PC-9 (cell line): ENCODE data around the gene PCSK1N. TPM values are rescaled to one million over a fixed set of nuclear protein-coding genes. Genes with fewer than 3 reads are reported as not detected.
"Not testable (repeated sequence)": the region's sequence is repeated elsewhere in the genome, so short reads cannot be mapped to it uniquely, and the experiment has no call there.

ENCODE experiments used
- BruUV-seq: library from RNA; stranded (reverse); fragments of 400-500 nt; replicated peaks from 2 replicates; lab custom pipeline; 2021; lab: Mats Ljungman, UMichigan
- CTCF ChIA-PET: fragments of 300-600 bp; sonication (Branson Sonifier 250); formaldehyde crosslinking; loops from one replicate; lab custom pipeline; 2022; ENCODE audit warnings: antibody characterized with exemption; lab: Charles Lee
- POLR2A ChIA-PET: fragments of 300-600 bp; sonication (Branson Sonifier 250); formaldehyde crosslinking; loops from one replicate; lab custom pipeline; 2022; ENCODE audit warnings: antibody characterized with exemption; ENCODE audit not compliant: unreplicated experiment; lab: Charles Lee
- DNase-seq, 2 experiments: peaks; one replicate each; pipeline versions ENCODE4 v3.0.0 to v3.0.0-alpha.2; 2015 to 2022; ENCODE audit warnings: mixed read lengths in 1 of 2
- H2AFZ ChIP-seq: fragments of 200-600 bp; sonication (generic); 2 replicates; pipeline ENCODE4 v1.8.1; 2017; ENCODE audit warnings: antibody characterized with exemption
- H3F3A ChIP-seq: fragments of 200-600 bp; sonication (generic); 2 replicates; pipeline ENCODE4 v1.8.1; 2017; ENCODE audit warnings: antibody characterized with exemption, mild to moderate bottlenecking, low read depth; ENCODE audit not compliant: insufficient read depth
- H3K27ac ChIP-seq: fragments of 200-600 bp; sonication (generic); 2 replicates; pipeline ENCODE4 v1.6.1; 2016; ENCODE audit warnings: mixed run types
- H3K27me3 ChIP-seq: fragments of 200-600 bp; sonication (generic); 2 replicates; pipeline ENCODE4 v1.6.1; 2016; ENCODE audit warnings: low read depth, mixed run types; ENCODE audit not compliant: insufficient read depth
- H3K36me3 ChIP-seq: fragments of 200-600 bp; sonication (generic); 2 replicates; pipeline ENCODE4 v1.6.1; 2016; ENCODE audit warnings: low read depth, mixed run types
- H3K4me1 ChIP-seq: fragments of 200-600 bp; sonication (generic); replicated peaks from 2 replicates; pipeline ENCODE4 v1.6.1; 2016; ENCODE audit warnings: mixed run types; ENCODE audit not compliant: insufficient read depth
- H3K4me2 ChIP-seq: fragments of 200-600 bp; sonication (generic); 2 replicates; pipeline ENCODE4 v1.6.1; 2017; ENCODE audit warnings: mixed run types
- H3K4me3 ChIP-seq: fragments of 200-600 bp; sonication (generic); 2 replicates; pipeline ENCODE4 v1.6.1; 2016; ENCODE audit warnings: mixed run types
- H3K79me2 ChIP-seq: fragments of 200-600 bp; sonication (generic); 2 replicates; pipeline ENCODE4 v1.6.1; 2017; ENCODE audit warnings: low read depth, mixed run types
- H3K9me2 ChIP-seq: fragments of 200-600 bp; sonication (generic); 2 replicates; pipeline ENCODE4 v1.8.1; 2017; ENCODE audit warnings: mild to moderate bottlenecking; ENCODE audit not compliant: insufficient read depth
- H3K9me3 ChIP-seq: fragments of 200-600 bp; sonication (generic); 2 replicates; pipeline ENCODE4 v1.8.1; 2016; ENCODE audit warnings: low read depth; ENCODE audit not compliant: insufficient read depth
- H4K20me1 ChIP-seq: fragments of 200-600 bp; sonication (generic); 2 replicates; pipeline ENCODE4 v1.8.1; 2017; ENCODE audit not compliant: insufficient read depth
- CTCF ChIP-seq: fragments of 200-600 bp; sonication (generic); conservative IDR thresholded peaks from 2 replicates; pipeline ENCODE4 v1.6.1; 2017; ENCODE audit warnings: mixed run types, antibody characterized with exemption, mild to moderate bottlenecking, moderate library complexity
- EZH2 ChIP-seq: fragments of 200-600 bp; sonication (generic); IDR thresholded peaks from 2 replicates; pipeline ENCODE4 v1.8.0; 2017; ENCODE audit warnings: antibody characterized with exemption, low read depth
- intact Hi-C: fragments of 100-400 bp; cut with micrococcal nuclease; formaldehyde crosslinking; loops from one replicate; pipeline ENCODE4 v1.10.0; 2022; ENCODE audit not compliant: unreplicated experiment
- total RNA-seq: library from RNA; stranded (reverse); gene quantifications from 2 replicates; pipeline ENCODE4 v1.2.3, GENCODE V29; 2021

The PCSK1N gene
- total RNA-seq, 1 experiment from 2014 or later, result not detected

- no peaks in the 10 kb centered on the region for H3K9me3 ChIP-seq
- H3K4me1 ChIP-seq, result peaks cover 7% of the 10 kb centered on the region; the same call in 1 of the 2 replicates
- ChIA-PET POLR2A (interaction anchor here (0.8 kb wide), 1 partner anchor 327 kb away, joined by 9 read pairs; no protein-coding TSS in a partner anchor), CTCF (interaction anchor here (0.7 kb wide), 1 partner anchor 48 kb away, joined by 5 read pairs; no protein-coding TSS in a partner anchor)
- H3K4me2 ChIP-seq, result peak overlapping the region; percentile 40
- peak overlapping the region; percentile 60 for H3K27ac ChIP-seq
- no peaks in the 10 kb centered on the region for H3K9me2 ChIP-seq
- intact Hi-C loops, result no loop called here
- no peak overlapping the region for H3K4me3 ChIP-seq
- no peak overlapping the region for H2AFZ ChIP-seq
- no peak for TF ChIP-seq CTCF
- TF ChIP-seq EZH2, result no peak
- H4K20me1 ChIP-seq, result no peaks in the 10 kb centered on the region
- H3K27me3 ChIP-seq, result no peaks in the 10 kb centered on the region
- H3F3A ChIP-seq, result peaks cover 3% of the 10 kb centered on the region; the same call in 1 of the 2 replicates
- no peaks in the 10 kb centered on the region for H3K36me3 ChIP-seq
- peak; percentile 37 to 74 for DNase-seq
- BruUV-seq, result no TSS peak
- H3K79me2 ChIP-seq, result no peaks in the 10 kb centered on the region
Measured at GRCh38 chrX:48864210-48864609, 28.8 kb upstream of the PCSK1N start.

GRCh38 chrX:48854898-48855297, 19.5 kb upstream of the PCSK1N start:
- DNase-seq, result no peak
- BruUV-seq, result no TSS peak
- no peaks in the 10 kb centered on the region for H4K20me1 ChIP-seq
- no peaks in the 10 kb centered on the region for H3K36me3 ChIP-seq
- ChIA-PET CTCF (no interaction called here), POLR2A (no interaction called here)
- H3K9me3 ChIP-seq, result no peaks in the 10 kb centered on the region
- H3F3A ChIP-seq, result no peaks in the 10 kb centered on the region
- intact Hi-C loops, result no loop called here
- no peaks in the 10 kb centered on the region for H3K27me3 ChIP-seq
- no peaks in the 10 kb centered on the region for H3K79me2 ChIP-seq
- no peak overlapping the region for H2AFZ ChIP-seq
- no peaks in the 10 kb centered on the region for H3K4me1 ChIP-seq
- H3K4me3 ChIP-seq, result no peak overlapping the region
- H3K27ac ChIP-seq, result no peak overlapping the region
- TF ChIP-seq EZH2, result no peak
- no peak for TF ChIP-seq CTCF
- H3K4me2 ChIP-seq, result no peak overlapping the region
- no peaks in the 10 kb centered on the region for H3K9me2 ChIP-seq

GRCh38 chrX:48854121-48854804, 18.9 kb upstream of the PCSK1N start:
- POLR2A ChIA-PET, result not testable (repeated sequence)

GRCh38 chrX:48853494-48853893, 18.1 kb upstream of the PCSK1N start:
- not testable (repeated sequence) for BruUV-seq

More at GRCh38 chrX:48854121-48854804, 18.9 kb upstream of the PCSK1N start:
- H3F3A ChIP-seq, H3K9me2 ChIP-seq, H3K79me2 ChIP-seq, H3K9me3 ChIP-seq, H3K4me1 ChIP-seq, CTCF ChIA-PET, H3K4me2 ChIP-seq, H3K4me3 ChIP-seq, H4K20me1 ChIP-seq, BruUV-seq, H3K36me3 ChIP-seq, H3K27ac ChIP-seq, intact Hi-C loops, H3K27me3 ChIP-seq, DNase-seq, H2AFZ ChIP-seq: not testable (repeated sequence)

More at GRCh38 chrX:48853494-48853893, 18.1 kb upstream of the PCSK1N start:
- H3K4me3 ChIP-seq, intact Hi-C loops, CTCF ChIA-PET, H3K9me2 ChIP-seq, H3K9me3 ChIP-seq, H3F3A ChIP-seq, H3K79me2 ChIP-seq, H3K4me2 ChIP-seq, POLR2A ChIA-PET, H2AFZ ChIP-seq, H3K4me1 ChIP-seq, H3K27me3 ChIP-seq, H3K27ac ChIP-seq, DNase-seq, H4K20me1 ChIP-seq, H3K36me3 ChIP-seq: not testable (repeated sequence)
